Kidney capillary endothelial cell (primary cell): Measurements from ENCODE around the gene CAPRIN2.

Experiments
- DNase-seq: peaks from one replicate; pipeline ENCODE4 v3.0.0-alpha.2; 2018; ENCODE audit warnings: low spot score

The CAPRIN2 gene

GRCh38 chr12:30764251-30764650 lies 9.5 kb upstream of the CAPRIN2 start:
- DNase-seq = no peak

- DNase-seq = no peak
These were observed 8.3 kb upstream of the CAPRIN2 start for GRCh38 chr12:30763053-30763452.

- DNase-seq = no peak
These were observed 7.0 kb upstream of the CAPRIN2 start for GRCh38 chr12:30761730-30762129.

GRCh38 chr12:30757316-30757715 lies 2.6 kb upstream of the CAPRIN2 start:
- DNase-seq = no peak

- no peak for DNase-seq
These were observed 1.3 kb upstream of the CAPRIN2 start for GRCh38 chr12:30756074-30756473.

GRCh38 chr12:30755395-30755762 lies 628 bp upstream of the CAPRIN2 start:
- no peak for DNase-seq

GRCh38 chr12:30754383-30754749 lies 385 bp downstream of the CAPRIN2 start:
- no peak for DNase-seq

- peak; percentile 8 for DNase-seq
These were observed 884 bp downstream of the CAPRIN2 start for GRCh38 chr12:30753751-30754382.

GRCh38 chr12:30753233-30753632 lies 1.5 kb downstream of the CAPRIN2 start:
- DNase-seq = peak; percentile 53

- no peak for DNase-seq
These were observed 2.5 kb downstream of the CAPRIN2 start for GRCh38 chr12:30752255-30752654.

GRCh38 chr12:30748147-30748546 lies 6.6 kb downstream of the CAPRIN2 start:
- no peak for DNase-seq

- no peak for DNase-seq
These were observed 8.6 kb downstream of the CAPRIN2 start for GRCh38 chr12:30746190-30746589.

- no peak for DNase-seq
These were observed 10.4 kb downstream of the CAPRIN2 start for GRCh38 chr12:30744321-30744720.

GRCh38 chr12:30740274-30740673 lies 14.5 kb downstream of the CAPRIN2 start:
- DNase-seq = no peak

GRCh38 chr12:30739020-30739419 lies 15.7 kb downstream of the CAPRIN2 start:
- DNase-seq = no peak

GRCh38 chr12:30732954-30733637 lies 21.7 kb downstream of the CAPRIN2 start:
- no peak for DNase-seq

- no peak for DNase-seq
These were observed 24.7 kb downstream of the CAPRIN2 start for GRCh38 chr12:30730011-30730410.

GRCh38 chr12:30729547-30729946 lies 25.2 kb downstream of the CAPRIN2 start:
- no peak for DNase-seq

GRCh38 chr12:30726647-30727046 lies 28.1 kb downstream of the CAPRIN2 start:
- no peak for DNase-seq

- DNase-seq = peak; percentile 72
These were observed 29.0 kb downstream of the CAPRIN2 start for GRCh38 chr12:30725739-30726138.

- DNase-seq = no peak
These were observed 35.7 kb downstream of the CAPRIN2 start for GRCh38 chr12:30719060-30719459.

- DNase-seq = no peak
These were observed 47.0 kb downstream of the CAPRIN2 start for GRCh38 chr12:30707613-30708342.

GRCh38 chr12:30706476-30706875 lies 48.3 kb downstream of the CAPRIN2 start:
- no peak for DNase-seq
